H1 (cell line): ENCODE data around the gene LMO2.

Experiments used
- EP300 ChIP-seq, 2 experiments: IDR thresholded peaks; 1 replicate in 1 of 2; 2 replicates in 1 of 2; pipeline ENCODE4 v1.6.1; 2011 to 2012; ENCODE audit warnings: low read depth in 2 of 2, low read length in 2 of 2, mild to moderate bottlenecking in 2 of 2, borderline replicate concordance in 1 of 2, inconsistent platforms in 1 of 2, moderate library complexity in 1 of 2
- NRF1 ChIP-seq: IDR thresholded peaks from 2 replicates; pipeline ENCODE4 v1.6.1; 2011; ENCODE audit warnings: mild to moderate bottlenecking, low read depth, low read length, improper control_type of control experiment

- TF ChIP-seq NRF1 = no peak
- no peak for TF ChIP-seq EP300 (IDR thresholded peaks at IDR 0.05; ENCODE audit: borderline replicate concordance in 1 of 2, low read depth in 2 of 2, low read length in 2 of 2)
Observed at GRCh38 chr11:33899400-33900037, 7.6 kb upstream of the LMO2 start.
